ENCODE measurements around the gene ITPRID2. TPM values are rescaled to one million over a fixed set of nuclear protein-coding genes. Genes with fewer than 3 reads are reported as not detected.

ITPRID2 gene
- total RNA-seq, 1 experiment from 2014 or later: 114 TPM

DNA sequence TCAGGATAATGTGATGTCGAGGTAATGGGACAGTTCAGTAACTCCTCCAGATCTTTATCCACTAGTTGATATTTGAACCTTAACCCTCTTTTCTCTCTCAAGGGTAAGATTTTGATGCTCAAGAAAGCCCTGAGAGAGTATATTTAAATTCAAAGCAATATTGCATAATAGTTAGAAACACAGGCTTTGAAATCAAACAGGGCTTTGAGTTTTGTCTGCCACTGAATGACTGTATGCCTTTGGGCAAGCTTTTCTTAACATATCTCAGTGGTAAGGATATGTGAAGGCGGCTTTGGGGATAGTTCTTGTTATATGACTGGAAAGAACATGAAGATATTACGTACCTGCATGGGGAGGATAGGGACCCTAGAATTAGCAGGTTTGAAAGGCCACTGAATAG, 11.1 kb downstream of the ITPRID2 start:
- Mint-ChIP-seq H3K4me3 (ENCODE audit: unreplicated experiment) (no peak overlapping the region), H3K27me3 (ENCODE audit: insufficient read depth, unreplicated experiment) (no peaks in the 10 kb centered on the region), H3K27ac (ENCODE audit: low read depth, unreplicated experiment) (peak overlapping the region; percentile 31), H3K36me3 (ENCODE audit: insufficient read depth, unreplicated experiment) (peaks cover 81% of the 10 kb centered on the region), H3K4me1 (ENCODE audit: insufficient read depth, unreplicated experiment) (peaks cover 12% of the 10 kb centered on the region), H3K9me3 (ENCODE audit: unreplicated experiment) (no peaks in the 10 kb centered on the region)
- POLR2A ChIA-PET: interaction anchor here (0.8 to 4.8 kb wide), 4 partner anchors 9 to 163 kb away, joined by 3 to 28 read pairs (median 3); no protein-coding TSS in a partner anchor
- no peak for DNase-seq (ENCODE audit: unreplicated experiment)
- BruUV-seq (replicated peaks): no TSS peak
- TF ChIP-seq, protein P1, sequence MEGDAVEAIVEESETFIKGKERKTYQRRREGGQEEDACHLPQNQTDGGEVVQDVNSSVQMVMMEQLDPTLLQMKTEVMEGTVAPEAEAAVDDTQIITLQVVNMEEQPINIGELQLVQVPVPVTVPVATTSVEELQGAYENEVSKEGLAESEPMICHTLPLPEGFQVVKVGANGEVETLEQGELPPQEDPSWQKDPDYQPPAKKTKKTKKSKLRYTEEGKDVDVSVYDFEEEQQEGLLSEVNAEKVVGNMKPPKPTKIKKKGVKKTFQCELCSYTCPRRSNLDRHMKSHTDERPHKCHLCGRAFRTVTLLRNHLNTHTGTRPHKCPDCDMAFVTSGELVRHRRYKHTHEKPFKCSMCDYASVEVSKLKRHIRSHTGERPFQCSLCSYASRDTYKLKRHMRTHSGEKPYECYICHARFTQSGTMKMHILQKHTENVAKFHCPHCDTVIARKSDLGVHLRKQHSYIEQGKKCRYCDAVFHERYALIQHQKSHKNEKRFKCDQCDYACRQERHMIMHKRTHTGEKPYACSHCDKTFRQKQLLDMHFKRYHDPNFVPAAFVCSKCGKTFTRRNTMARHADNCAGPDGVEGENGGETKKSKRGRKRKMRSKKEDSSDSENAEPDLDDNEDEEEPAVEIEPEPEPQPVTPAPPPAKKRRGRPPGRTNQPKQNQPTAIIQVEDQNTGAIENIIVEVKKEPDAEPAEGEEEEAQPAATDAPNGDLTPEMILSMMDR (IDR thresholded peaks at IDR 0.05; ENCODE audit: unreplicated experiment): no peak
- intact Hi-C loops (cut with micrococcal nuclease): no loop called here
- CTCF ChIA-PET: interaction anchor here (0.7 to 4.2 kb wide), 7 partner anchors 10 to 783 kb away, joined by 3 to 32 read pairs (median 6); partner anchors contain the start of gene ITPRID2

DNA sequence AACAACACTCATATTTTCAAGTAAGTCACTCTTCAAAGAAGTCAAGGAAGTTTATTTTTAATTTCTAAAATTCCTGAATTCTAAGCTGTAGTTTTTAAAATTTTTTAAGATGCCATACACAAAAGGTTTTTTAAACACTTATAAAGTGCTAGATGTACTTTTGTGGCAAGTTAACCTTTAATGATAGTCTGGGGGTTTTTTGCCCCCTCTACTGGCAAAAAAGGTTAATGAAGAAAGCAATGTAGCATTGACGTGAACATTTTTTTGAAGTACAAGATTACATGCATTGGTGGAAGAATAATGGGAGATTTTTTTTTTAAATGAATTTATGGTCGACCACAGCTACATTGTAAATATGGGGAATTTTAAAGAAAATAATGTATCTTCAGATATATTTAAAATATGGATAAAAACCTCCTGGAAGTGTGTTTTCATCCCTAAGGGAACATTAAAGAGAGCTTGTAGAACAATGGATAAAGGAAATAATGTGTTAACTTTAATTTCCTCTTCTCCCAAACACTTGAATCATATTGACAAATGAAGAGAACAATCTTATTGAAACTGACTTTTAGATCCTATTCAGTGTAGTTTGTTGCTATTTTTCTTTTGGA, 12.6 kb downstream of the ITPRID2 start:
- ChIA-PET CTCF (interaction anchor here (0.6 to 4.2 kb wide), 20 partner anchors 9 to 1774 kb away, joined by 3 to 32 read pairs (median 4); partner anchors contain the start of gene ITPRID2), POLR2A (interaction anchor here (0.6 to 4.8 kb wide), 6 partner anchors 10 to 155 kb away, joined by 3 to 28 read pairs (median 3); partner anchors contain the start of gene ITPRID2)
- TF ChIP-seq, protein P1 (IDR thresholded peaks at IDR 0.05; ENCODE audit: unreplicated experiment): peak; percentile 39
- intact Hi-C loops (cut with micrococcal nuclease): loop anchor here (1.0 kb wide), 2 partner anchors 161 to 173 kb away; no protein-coding TSS in a partner anchor
- no TSS peak for BruUV-seq (replicated peaks)
- Mint-ChIP-seq H3K36me3 (ENCODE audit: insufficient read depth, unreplicated experiment) (peaks cover 79% of the 10 kb centered on the region), H3K27me3 (ENCODE audit: insufficient read depth, unreplicated experiment) (no peaks in the 10 kb centered on the region), H3K4me3 (ENCODE audit: unreplicated experiment) (no peak overlapping the region), H3K27ac (ENCODE audit: low read depth, unreplicated experiment) (peak overlapping the region; percentile 67), H3K4me1 (ENCODE audit: insufficient read depth, unreplicated experiment) (peaks cover 12% of the 10 kb centered on the region), H3K9me3 (ENCODE audit: unreplicated experiment) (no peaks in the 10 kb centered on the region)
- peak; percentile 54 for DNase-seq (ENCODE audit: unreplicated experiment)

DNA sequence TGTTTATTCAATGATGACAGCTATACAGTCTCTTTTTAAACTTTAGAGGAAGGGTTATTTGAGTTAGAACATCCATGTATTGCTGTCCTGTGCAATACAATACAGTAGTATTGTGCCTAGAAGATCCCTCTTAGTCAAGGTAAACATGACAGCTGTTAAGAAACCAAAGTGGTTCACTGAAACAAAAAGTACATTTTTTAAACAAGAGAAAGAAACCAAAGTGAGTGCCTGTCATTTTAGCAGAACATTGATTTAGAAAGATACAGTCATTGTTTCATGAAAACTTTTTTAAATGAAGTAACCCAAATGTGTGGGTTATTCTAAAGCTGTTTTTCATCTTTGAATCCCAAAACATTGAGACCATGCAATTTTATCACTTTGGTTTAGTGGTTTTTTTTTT, 15.5 kb downstream of the ITPRID2 start:
- no peaks in the 10 kb centered on the region for H3K27me3 Mint-ChIP-seq (ENCODE audit: insufficient read depth, unreplicated experiment)
- POLR2A ChIA-PET: no interaction called here
- no peak overlapping the region for H3K4me3 Mint-ChIP-seq (ENCODE audit: unreplicated experiment)
- peaks cover 67% of the 10 kb centered on the region for H3K36me3 Mint-ChIP-seq (ENCODE audit: insufficient read depth, unreplicated experiment)
- no TSS peak for BruUV-seq (replicated peaks)
- peaks cover 12% of the 10 kb centered on the region for H3K4me1 Mint-ChIP-seq (ENCODE audit: insufficient read depth, unreplicated experiment)
- intact Hi-C loops (cut with micrococcal nuclease): no loop called here
- no peak overlapping the region for H3K27ac Mint-ChIP-seq (ENCODE audit: low read depth, unreplicated experiment)
- no peaks in the 10 kb centered on the region for H3K9me3 Mint-ChIP-seq (ENCODE audit: unreplicated experiment)
- TF ChIP-seq, protein P1 (IDR thresholded peaks at IDR 0.05; ENCODE audit: unreplicated experiment): no peak
- CTCF ChIA-PET: interaction anchor here (0.6 to 0.7 kb wide), 4 partner anchors 28 to 202 kb away, joined by 3 to 6 read pairs (median 4); no protein-coding TSS in a partner anchor
- DNase-seq (ENCODE audit: unreplicated experiment): no peak

DNA sequence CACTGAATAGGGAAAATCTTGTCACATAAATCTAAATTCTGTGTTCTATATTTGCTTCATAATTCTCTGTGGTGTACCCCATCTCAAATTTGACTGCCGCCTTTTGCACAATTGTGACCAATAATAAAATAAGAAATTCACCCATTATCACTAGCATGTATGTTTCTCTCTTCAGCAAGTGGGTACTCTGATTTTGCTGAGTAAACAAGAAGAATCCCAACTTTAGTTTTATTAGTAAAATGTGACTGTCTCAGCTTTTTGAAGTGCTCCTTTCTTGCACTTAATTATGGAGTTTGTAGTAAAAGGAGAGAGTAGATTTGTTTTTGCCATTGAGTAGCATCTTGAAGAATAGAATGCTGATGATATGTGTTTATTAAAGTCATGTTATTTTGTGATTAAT, 16.1 kb downstream of the ITPRID2 start:
- DNase-seq (ENCODE audit: unreplicated experiment): no peak
- Mint-ChIP-seq H3K4me3 (ENCODE audit: unreplicated experiment) (no peak overlapping the region), H3K9me3 (ENCODE audit: unreplicated experiment) (no peaks in the 10 kb centered on the region), H3K36me3 (ENCODE audit: insufficient read depth, unreplicated experiment) (peaks cover 64% of the 10 kb centered on the region), H3K27me3 (ENCODE audit: insufficient read depth, unreplicated experiment) (no peaks in the 10 kb centered on the region), H3K4me1 (ENCODE audit: insufficient read depth, unreplicated experiment) (peaks cover 12% of the 10 kb centered on the region), H3K27ac (ENCODE audit: low read depth, unreplicated experiment) (no peak overlapping the region)
- TF ChIP-seq, protein P1 (IDR thresholded peaks at IDR 0.05; ENCODE audit: unreplicated experiment): no peak
- POLR2A ChIA-PET: no interaction called here
- CTCF ChIA-PET: interaction anchor here (0.7 kb wide), 1 partner anchor 203 kb away, joined by 3 read pairs; no protein-coding TSS in a partner anchor
- intact Hi-C loops (cut with micrococcal nuclease): no loop called here
- BruUV-seq (replicated peaks): no TSS peak
